GM13977 (cell line): Measurements from ENCODE around the gene BRAP.
"Not testable (repeated sequence)": the region's sequence is repeated elsewhere in the genome, so short reads cannot be mapped to it uniquely, and the experiment has no call there.

Source experiments
- DNase-seq: peaks from one replicate; pipeline ENCODE4 v3.0.0; 2012; ENCODE audit warnings: low spot score
- CTCF ChIP-seq: IDR thresholded peaks from 2 replicates; pipeline ENCODE4 v1.5.1; 2012; ENCODE audit warnings: mild to moderate bottlenecking, control low read depth; ENCODE audit not compliant: insufficient read depth; ENCODE audit errors: extremely low read depth, missing control alignments
- in situ Hi-C: fragments of 300-500 bp; cut with MboI; formaldehyde crosslinking; loops from one replicate; pipeline ENCODE4 v1.12.0; 2022; ENCODE audit warnings: low sequenced_read_pairs, low pct_unique_long_range_greater_than_20kb, mixed read lengths, inconsistent platforms; ENCODE audit not compliant: unreplicated experiment

BRAP gene

DNA sequence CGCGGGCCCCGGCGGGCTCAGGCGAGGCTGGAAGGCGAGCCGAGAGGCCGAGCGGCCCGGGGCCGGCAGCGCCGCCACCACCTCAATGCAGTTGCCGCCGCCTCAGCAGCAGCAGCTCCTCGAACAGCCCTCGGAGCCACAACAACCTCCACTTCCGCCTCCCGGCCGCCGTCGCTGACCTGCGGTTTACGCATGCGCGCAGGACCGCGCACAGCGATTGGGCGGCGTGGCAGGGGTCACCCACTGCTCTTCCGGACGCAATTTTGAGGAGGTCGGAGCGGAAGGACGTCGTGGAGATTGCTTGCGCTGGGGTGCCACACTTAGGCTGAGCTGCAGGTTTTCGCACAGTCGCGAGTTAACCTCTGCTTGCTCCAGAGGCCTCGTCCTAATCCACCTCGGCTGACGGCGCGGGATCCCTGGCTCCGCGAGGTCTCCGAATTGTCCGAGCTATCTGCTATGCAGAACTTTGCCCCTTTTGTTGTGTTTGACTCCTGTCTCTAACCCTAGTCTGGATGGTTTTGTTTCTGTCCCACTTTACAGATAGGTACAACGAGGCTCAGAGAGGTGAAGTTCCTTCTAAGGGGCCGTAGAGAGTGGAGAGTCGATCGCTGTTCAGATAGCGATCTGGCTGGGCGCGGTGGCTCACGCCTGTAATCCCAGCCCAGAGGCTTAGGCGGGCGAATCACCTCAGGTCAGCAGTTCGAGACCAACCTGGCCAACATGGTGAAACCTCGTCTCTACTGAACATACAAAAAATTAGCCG is at the start of gene BRAP, which contains the start of gene ACAD10:
Gene BRAP, minus strand, starts transcription at position 146 of the 763 bp plus-strand sequence. CDS start 164 bp downstream, outside the sequence.
Gene ACAD10, plus strand, starts transcription at position 243 of the 763 bp plus-strand sequence. CDS start 6,657 bp downstream, outside the sequence.
- DNase-seq: peak; percentile 98
- in situ Hi-C loops: no loop called here
- no peak for TF ChIP-seq CTCF

DNA sequence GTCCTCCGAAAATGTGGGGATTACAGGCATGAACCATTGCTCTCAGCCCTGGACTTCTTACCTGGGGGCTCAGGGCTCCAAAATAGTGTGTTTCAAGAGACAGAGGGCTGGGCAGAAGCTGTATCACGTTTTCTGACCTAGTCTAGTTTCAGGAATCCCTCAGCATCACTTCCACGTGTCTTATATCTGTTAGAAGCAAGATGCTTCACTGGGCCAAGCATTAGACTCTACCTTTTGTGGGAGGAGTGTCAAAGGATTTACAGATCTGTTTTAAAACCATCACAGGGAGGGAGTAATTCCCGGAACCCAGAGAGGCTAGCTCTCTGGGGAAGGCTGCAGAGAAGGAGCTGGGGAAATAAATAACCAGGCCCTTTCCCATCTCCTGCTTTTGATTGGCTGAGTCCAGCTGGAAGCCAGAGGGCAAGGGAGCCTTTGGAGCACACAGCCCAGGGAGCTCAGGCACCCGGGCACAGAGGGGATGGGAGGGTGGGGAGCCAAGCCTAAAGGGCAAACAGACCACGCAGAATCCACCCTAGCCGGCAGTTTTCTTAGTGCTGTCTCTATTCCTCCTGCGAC is 47.7 kb upstream of the BRAP start:
- DNase-seq: no peak
- no peak for TF ChIP-seq CTCF
- in situ Hi-C loops: no loop called here

- TF ChIP-seq CTCF: no peak
- in situ Hi-C loops: no loop called here
- DNase-seq: no peak
These were observed 47.0 kb upstream of the BRAP start for GRCh38 chr12:111732786-111733185.

GRCh38 chr12:111730420-111730819 is 44.7 kb upstream of the BRAP start:
- in situ Hi-C loops: no loop called here
- DNase-seq: no peak
- TF ChIP-seq CTCF: no peak

DNA sequence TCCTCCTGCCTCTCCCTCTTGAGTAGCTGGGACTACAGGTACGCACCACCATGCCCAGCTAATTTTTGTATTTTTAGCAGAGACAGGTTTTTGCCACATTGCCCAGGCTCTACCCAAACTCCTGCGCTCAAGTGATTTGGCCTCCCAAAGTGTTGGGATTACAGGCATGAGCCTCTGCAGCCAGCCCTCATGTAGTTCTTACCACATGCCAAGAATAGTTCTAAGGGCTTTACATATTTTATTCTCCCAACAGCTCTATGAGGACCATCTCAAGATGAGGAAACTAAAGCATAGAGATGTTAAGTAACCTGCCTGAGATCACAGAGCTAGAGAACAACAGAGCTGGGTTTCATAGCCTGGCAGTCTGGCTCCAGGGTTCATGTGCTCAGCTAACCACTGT is 43.0 kb upstream of the BRAP start:
- TF ChIP-seq CTCF: no peak
- in situ Hi-C loops: no loop called here
- no peak for DNase-seq

GRCh38 chr12:111723646-111724360 is 38.0 kb upstream of the BRAP start:
- DNase-seq, in situ Hi-C loops: not testable (repeated sequence)

DNA sequence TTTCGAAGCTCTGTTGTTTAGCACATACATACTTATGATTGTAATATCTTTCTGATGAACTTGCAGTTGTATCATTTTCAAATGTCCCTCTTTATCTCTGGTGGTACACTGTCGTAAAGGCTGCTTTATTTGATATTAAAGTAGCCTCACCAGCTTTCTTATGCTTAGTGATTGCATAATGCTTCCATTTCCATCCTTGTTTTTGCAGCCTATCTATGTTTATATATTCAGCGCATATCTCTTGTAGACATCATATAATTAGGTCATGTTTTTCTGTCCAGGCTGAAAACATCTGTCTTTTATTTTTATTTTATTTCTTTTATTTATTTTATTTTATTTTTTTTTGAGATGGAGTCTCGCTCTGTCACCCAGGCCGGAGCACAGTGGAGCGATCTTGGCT is 34.7 kb upstream of the BRAP start:
- no peak for DNase-seq
- TF ChIP-seq CTCF: no peak
- in situ Hi-C loops: no loop called here

GRCh38 chr12:111719316-111719715 is 33.6 kb upstream of the BRAP start:
- in situ Hi-C loops, DNase-seq: not testable (repeated sequence)
